GM18519 (cell line): Measurements from ENCODE around the gene FAT1.

Experiments
- ATAC-seq: cut with Tn5 transposase; IDR thresholded peaks from one replicate; pipeline ENCODE4 v1.9.1; 2021; ENCODE audit warnings: mild to moderate bottlenecking, moderate library complexity; ENCODE audit not compliant: unreplicated experiment, low FRiP score

Gene FAT1

DNA sequence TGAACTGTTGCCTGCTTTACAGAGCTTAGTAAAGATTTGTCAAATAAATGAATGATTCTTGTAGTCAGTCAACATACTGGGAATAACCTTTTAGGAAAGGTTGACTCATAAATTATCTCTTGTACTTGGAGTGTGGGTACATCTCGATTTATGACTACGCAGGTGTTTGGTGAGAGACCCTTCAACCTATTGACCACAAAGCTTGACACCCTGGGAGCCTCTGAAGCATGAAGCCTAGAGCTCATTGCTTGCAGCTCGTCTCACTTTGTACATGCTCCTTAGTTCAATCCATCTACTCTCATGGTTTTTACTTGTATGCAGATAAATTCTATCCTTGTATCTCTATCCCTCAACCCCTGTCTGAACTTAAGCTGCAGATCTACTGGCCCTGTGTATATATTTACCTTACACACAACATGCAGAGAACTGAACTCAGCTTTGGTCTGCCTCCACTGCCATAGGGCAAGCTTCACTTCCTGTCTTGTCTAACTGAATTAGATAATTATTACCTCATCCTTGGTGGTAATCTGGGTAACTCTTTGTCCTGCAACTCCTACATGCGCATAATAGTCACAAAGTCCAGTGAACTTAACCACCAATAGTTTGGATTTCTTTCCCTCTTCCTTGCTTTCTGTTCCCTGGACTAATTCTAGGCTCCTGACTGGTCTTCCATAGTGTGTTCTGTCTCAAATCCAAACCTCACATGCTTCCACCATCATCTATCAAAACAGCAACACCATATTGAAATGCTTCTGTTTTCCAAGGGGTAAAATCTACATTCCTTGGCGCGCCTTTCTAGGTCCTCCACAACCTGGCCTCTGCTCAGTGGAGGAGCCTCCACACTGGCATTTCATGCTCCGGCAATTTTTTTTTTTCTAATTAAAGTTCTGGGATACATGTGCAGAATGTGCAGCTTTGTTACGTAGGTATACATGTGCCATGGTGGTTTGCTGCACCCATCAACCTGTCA lies 32.2 kb upstream of the FAT1 start:
- ATAC-seq: no peak

DNA sequence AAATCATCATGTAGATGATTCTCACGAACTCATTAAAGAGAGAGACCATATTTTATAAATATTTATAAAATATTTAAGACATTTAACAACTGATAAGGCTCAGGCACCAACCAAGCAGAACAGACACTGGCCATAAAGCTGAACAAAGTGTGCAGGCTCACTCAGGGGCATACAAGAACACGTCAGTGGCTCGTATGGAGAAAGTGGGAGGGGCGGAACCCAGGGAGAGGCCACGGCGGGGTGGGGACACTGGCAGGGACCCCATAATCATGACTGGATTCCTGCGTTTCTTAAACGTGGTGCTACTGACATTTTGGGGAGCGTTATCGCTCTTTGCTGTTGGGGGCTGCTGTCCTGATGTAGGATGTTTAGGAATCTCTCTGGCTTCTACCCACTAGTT lies 31.3 kb upstream of the FAT1 start:
- no peak for ATAC-seq

DNA sequence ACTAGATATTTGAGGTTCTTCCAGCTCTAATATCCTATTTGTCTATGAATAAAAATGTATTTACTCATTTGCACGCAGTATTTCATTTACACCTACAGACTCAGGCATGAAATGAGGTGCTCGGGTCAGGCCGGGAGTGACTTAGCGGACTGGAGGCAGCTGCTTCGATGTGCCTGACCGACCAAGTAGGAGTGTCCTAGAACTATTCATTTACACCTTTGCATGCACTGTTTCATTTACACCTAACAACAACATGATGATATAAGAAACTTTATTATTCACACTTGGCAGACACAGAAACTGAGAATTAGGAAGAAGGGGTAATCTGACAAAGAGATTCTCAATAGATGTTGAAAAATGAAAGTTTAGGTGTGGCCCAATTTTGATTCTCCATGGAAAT lies 28.7 kb upstream of the FAT1 start:
- ATAC-seq: no peak

DNA sequence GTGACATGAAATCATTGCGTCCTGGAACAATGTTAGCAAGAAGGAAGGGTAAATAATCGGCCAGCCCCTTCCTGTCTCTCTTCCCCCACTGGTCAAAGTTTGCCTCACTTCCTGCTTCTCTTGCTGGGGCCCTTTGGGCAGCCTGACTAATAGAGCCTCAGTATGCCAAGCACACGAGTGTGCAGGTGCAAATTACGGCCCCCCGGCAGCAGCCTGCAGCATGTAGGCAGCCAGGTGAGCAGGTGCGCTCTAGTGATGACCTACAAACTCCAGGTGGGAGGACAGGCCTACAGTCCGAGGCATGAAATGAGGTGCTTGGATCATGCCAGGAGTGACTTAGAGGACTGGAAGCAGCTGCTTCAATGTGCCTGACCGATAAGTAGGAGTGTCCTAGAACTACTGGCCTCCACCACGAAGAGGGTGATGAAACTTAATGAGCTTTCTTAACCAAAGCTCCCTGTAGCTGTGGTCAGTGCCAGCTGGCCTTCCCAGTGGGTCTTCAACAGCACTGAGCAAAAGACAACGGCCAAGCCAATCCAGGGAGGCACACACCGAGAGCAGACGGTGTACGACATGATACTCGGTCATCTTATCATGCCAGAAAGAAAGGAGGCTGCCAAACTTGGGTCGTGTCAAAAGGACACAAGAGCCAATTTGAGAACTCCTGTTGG lies 26.1 kb upstream of the FAT1 start:
- no peak for ATAC-seq

DNA sequence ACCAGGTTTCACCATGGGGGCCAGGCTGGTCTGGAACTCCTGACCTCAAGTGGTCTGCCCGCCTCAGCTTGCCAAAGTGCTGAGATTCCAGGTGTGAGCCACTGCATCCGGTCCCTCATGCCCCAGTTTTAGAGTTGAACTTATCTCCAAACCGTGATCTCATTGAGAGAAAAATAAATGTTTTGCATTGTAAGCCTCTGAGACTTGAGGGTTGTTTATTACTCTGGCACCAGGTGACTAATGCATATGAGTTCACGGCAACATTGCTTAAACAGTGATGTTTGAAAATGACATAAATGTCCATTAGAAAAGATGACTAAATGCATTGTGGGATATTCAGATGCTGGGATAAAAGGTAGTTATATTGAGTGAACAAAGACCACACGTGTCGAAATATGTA lies 22.9 kb upstream of the FAT1 start:
- no peak for ATAC-seq

DNA sequence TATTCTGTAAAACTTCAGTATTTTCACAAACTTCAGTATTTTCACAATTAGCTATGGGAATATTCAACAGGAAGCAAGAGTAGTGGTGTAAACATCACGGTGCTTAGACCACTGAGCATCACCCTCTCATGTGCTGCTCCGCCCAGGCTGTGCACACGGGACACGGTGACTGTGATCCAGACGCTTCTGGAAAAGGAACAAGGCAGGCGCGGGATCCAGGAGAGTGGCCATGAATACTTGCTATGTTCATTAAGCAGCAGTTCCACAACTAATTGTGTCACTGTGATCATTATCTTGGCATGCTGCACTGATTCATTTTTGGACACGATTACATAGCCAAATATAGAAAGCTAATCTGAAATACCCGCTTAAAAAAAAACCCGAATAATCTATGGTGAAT lies 19.6 kb upstream of the FAT1 start:
- ATAC-seq: no peak

DNA sequence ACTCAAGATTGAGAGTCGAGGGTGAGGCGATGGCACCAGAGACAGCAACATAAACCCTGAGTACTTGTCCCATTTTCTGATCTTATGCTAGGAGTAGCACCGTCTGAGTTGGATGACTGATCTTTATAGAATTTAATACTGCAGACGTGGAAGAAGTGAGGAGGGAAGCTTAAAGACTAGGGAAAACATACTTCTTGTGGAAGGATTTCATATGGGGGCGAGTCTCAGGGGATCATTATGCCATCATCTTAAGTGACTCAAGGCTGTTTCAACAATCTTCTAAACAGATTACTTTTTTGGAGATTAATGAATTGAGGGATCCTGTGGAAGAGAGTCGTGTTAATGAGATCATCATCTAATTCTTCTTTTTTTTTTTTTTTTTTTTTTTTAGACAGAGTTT lies 17.2 kb upstream of the FAT1 start:
- no peak for ATAC-seq

DNA sequence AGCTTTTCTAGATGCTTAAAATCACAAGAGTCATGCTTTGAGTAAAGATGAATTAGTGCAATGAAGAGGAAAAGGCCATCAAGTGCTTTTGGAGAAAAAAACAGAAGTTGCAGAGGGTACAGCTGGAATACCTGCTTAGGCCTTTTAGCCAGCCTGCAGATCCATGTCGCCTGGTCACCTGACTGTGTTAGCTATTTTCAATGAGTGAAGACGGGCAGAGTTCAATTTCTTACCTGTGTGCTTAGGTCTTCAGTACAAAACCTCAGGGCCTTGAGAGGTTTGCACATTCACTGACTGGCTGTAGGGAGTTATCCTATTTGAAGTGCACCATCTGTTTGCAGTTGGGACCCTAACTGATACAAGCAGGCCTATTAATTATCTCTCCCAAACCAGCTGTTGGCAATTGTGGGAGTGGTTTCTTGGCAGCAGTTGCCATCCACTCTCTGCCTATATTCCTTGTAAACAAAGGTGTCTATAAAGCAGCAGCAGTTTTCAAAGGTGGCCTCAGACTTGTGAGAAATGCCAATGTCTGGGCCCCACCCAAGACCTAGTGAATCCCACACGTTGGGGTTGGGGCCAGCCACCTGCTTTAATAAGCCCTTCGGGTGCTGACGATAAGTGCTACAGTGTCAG lies 16.3 kb upstream of the FAT1 start:
- no peak for ATAC-seq

DNA sequence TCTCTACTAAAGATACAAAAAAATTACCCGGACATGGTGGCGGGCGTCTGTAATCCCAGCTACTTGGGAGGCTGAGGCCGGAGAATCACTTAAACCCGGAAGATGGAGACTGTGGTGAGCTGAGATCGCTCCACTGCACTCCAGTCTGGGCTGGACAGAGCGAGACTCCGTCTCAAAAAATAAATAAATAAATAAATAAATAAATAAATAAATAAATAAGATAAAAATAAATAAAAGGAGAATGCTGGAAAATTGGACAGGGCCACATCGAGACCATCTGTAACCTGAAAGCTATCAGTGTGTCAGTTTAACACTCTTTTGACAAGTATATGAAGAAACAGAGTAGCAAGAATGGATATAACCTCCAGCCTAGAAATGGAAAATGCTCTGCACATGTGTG lies 15.7 kb upstream of the FAT1 start:
- no peak for ATAC-seq

DNA sequence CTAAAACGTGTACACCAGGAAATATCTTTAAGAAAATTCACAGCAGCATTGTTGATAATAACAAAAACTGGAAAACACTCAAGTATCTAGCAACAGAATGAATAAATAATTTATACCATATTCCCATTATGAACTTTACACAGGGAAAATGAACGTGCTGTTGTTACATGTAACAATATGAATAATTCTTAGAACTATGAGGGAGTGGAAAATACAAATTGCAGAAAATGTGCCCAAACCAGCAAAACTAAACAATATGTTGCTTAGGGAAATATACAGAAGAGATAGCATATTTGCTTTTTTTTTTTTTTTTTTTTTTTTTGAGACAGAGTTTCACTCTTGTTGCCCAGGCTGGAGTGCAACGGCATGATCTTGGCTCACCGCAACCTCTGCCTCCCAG lies 14.8 kb upstream of the FAT1 start:
- ATAC-seq: no peak

DNA sequence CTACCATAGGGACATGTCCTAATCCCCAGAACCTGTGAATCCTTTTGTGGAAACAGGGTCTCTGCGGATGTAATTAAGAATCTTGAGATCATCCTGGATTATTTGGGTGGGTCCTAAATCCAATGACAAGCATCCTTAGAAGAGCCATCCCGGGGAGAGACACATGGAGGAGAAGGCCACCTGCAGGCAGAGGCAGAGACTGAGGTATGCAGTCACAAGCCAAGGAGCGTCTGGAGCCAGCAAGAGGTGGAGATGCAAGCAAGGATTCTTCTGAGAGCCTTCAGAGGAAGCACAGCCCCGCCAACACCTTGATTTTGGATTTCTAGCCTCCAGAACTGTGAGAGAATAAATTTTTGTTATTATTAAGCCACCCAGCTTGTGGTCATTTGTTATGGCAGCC lies 13.8 kb upstream of the FAT1 start:
- no peak for ATAC-seq

DNA sequence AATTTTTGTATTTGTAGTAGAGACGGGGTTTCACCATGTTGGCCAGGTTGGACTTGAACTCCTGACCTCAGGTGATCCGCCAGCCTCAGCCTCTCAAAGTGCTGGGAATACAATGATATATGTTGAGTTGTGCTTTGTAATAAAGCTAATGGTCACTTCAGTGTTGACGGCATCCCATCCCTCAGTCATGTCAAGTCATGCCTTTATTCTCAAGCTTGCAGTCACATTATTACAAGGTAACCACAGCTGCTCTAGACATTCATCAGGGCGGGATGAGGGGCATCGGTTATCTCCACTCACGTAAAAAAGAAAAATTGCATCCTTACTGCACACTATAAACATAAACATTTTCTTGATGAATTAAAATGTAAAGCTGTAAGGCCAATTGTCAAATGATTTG lies 12.8 kb upstream of the FAT1 start:
- no peak for ATAC-seq

DNA sequence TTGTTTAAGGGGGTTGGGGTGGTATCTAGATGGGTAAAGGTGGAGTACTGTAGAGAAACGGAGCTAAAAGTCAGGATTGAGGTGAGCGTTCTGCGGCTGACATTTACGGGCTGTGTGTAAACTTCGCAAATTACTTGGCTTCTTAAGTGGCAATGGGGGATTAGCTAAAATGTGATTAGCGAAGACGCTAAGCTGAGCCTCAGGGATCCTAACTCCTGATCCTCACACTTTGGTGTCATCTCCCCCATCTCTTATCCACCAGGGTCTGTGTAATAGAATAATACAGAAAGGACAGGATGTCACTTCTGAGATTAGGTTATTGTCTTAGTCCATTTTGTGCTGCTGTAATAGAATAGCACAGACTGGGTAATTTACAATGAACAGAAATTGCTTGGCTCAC lies 10.6 kb upstream of the FAT1 start:
- ATAC-seq: no peak

DNA sequence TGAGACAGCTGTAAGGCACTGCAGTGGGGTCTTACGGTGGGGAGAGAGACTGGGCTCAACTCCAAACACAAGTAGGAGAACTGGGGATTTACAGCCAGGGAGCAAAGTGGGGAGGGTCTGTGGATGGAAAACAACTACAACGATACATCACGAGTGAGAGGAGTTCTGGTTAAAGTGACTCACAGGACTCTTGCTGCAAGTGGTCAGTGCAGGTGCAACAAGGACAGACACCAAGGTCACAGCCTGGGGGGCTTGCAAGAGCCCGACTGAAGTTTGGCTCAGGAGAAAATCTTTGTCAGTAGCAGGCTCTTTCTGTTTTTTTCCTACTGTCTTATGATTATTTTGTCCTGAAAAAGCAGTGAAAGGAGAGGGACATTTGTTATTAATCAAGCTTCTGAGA lies 10.1 kb upstream of the FAT1 start:
- no peak for ATAC-seq

DNA sequence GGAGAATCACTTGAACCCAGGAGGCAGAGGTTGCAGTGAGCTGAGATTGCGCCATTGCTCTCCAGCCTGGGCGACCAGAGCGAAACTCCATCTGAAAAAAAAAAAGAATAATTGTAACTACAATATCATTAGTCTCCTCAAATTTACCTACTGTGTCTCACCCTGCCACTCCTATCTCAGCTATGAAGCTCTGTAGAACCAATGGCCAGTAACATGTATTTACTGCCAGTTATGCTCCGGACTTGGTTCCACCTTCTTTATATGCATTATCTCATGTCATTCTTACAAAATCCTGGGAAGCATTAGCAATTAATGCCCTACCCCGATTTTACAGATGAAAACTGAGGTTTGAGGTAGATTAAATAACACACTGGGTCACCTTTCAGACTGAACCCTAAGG lies 7.0 kb upstream of the FAT1 start:
- ATAC-seq: no peak

DNA sequence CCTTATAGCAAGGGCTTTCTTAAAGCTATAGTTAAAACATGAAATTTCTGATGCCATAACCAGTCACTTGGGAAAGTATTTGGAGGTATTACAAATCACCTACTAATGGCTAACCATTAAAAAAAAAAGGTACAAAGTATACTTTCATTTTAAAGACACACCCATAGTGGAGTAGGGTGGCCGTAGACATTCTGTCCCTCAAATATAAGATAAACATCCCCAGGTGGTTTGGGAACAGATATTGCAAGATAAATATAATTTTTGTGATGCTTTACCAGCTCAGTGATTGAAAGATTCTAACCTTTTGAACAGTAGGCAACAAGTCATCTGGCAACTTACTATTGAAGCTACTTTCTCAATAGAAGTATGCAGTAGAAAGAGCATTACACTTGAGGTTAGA lies 6.2 kb upstream of the FAT1 start:
- no peak for ATAC-seq

DNA sequence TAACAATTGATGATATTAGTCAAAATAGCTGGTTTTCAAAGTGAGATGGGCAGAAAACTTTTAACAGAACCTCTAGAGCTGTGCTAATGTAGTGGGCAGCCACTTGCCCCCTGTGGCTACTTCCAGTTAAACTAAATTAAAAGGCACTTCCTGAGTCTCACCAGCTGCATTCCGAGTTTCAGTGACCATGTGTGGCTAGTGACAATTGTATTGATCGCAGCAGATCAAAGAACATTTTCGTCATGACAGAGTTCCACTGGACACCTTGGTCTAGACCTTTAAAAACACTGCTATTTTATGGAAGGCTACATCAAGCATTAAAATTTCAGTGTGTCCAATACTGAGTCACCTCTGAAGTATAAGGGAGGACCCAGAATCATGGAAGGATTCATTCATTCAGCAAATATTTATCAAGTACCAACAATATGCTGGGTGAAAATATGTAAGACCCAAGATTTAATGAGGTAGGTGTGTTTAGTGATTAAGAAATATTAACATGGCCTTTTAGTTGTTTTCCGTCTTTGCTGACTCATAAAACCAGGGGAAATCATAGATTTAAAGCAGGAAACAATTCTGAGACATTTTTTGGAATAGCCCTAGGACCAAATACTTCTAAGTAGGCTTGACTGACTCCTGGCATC lies 5.1 kb upstream of the FAT1 start:
- ATAC-seq: no peak

DNA sequence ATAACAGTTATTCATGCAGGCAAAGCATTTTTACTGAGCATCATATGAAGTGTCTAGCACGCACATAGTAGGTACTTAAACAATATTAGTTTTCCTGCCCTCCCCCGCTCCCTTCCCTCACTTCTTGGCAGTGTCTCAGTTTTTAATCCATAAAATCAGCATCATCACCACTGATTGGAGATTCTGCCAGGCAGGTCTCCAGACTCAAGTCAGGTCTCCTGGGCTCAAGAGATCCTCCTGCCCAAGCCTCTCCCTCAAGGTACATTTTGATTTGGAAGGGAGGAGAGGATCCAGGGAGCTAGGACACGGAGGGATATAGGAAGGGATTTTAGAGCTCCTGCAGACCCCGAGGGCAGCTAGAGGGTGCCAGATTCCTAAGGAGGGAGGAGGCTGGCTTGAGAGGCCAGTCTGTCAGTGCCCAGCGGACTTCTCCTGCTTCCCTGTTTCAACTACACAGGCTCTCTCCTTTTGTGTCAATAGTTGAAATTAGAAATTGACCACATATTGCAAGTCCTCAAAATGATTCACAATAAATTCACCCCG lies 4.4 kb upstream of the FAT1 start:
- ATAC-seq: no peak

DNA sequence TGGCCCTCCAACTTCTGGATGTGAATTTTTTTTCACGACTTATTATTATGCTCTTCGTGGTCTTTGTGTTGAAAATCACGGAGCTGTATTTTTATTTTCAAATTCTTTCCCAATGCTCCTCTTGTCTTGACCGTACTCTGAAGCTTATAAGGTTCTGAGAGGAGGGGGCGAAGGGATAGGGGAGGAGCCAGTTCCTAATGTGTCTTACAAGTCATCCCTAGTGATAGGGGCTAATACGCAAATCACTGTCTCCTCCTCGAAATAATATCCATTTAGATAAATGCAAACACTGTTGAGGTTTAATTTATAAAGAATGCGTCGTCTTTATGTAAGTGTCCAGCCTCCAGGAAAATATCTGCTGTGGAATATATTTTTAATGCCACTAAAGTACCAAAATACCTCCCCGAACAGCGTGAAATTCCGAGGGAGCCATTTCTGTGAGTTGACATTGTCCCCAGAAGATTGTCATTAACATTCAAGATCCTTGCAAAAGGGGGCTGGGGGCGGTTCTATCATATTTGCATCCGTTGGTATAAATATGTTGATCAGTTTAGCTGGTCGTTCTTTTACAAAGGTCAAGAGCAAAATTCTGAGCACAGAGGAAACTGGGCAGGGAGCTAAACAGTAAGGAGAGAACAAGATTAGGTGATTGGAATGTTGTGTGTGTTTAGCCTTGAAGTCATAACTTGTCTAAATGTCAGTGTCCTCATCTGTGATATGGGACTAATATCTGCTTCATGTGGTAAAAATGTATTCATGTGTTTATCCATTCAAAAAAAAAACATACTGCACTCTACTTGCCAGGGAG lies 3.7 kb upstream of the FAT1 start:
- ATAC-seq: no peak
